Measurements from ENCODE around the gene STEAP4. TPM values are rescaled to one million over a fixed set of nuclear protein-coding genes. Genes with fewer than 3 reads are reported as not detected.

STEAP4 gene
- total RNA-seq, 2 experiments from 2014 or later, result not detected

- no peak for ATAC-seq (ENCODE audit: poor library complexity)
- Mint-ChIP-seq H3K4me1 (ENCODE audit: low read depth) (no peaks in the 10 kb centered on the region), H3K9me3 (no peaks in the 10 kb centered on the region), H3K27ac (no peak overlapping the region), H3K4me3 (no peak overlapping the region), H3K36me3 (ENCODE audit: low read depth) (no peaks in the 10 kb centered on the region), H3K27me3 (peaks cover 4% of the 10 kb centered on the region)
- Histone ChIP-seq H3K36me3 (ENCODE audit: insufficient read depth, low read length) (no peaks in the 10 kb centered on the region), H3K9me3 (ENCODE audit: control insufficient read depth in 1 of 2, insufficient read depth in 1 of 2, low read length in 2 of 2) (peaks cover 0 to 8% of the 10 kb centered on the region in 2 experiments), H3K4me3 (ENCODE audit: low read length) (no peak overlapping the region), H3K27me3 (ENCODE audit: control insufficient read depth in 1 of 2, insufficient read depth in 2 of 2, low read length in 2 of 2) (no peaks in the 10 kb centered on the region), H3K27ac (ENCODE audit: low read depth in 1 of 2, low read length in 2 of 2) (no peak overlapping the region), H3K4me1 (ENCODE audit: insufficient read depth, low read length) (no peaks in the 10 kb centered on the region)
- ChIA-PET CTCF (no interaction called here), POLR2A (no interaction called here)
- DNase-seq, result no peak
- intact Hi-C loops (cut with DNase I, micrococcal nuclease), result no loop called here
- TF ChIP-seq CTCF (IDR thresholded peaks at IDR 0.05), result no peak
These were observed 23.1 kb upstream of the STEAP4 start for GRCh38 chr7:88329532-88330463.

GRCh38 chr7:88328787-88329186, 22.1 kb upstream of the STEAP4 start:
- Mint-ChIP-seq H3K9me3 (no peaks in the 10 kb centered on the region), H3K27ac (no peak overlapping the region), H3K4me3 (no peak overlapping the region), H3K27me3 (peaks cover 4% of the 10 kb centered on the region), H3K36me3 (ENCODE audit: low read depth) (no peaks in the 10 kb centered on the region), H3K4me1 (ENCODE audit: low read depth) (no peaks in the 10 kb centered on the region)
- no peaks in the 10 kb centered on the region for H3K36me3 ChIP-seq (ENCODE audit: insufficient read depth, low read length)
- peak in 2 of 14 experiments; percentile 24 to 31 for DNase-seq
- no peak overlapping the region for H3K4me3 ChIP-seq (ENCODE audit: low read length)
- no peaks in the 10 kb centered on the region for H3K27me3 ChIP-seq (ENCODE audit: control insufficient read depth in 1 of 2, insufficient read depth in 2 of 2, low read length in 2 of 2)
- ChIA-PET CTCF (no interaction called here), POLR2A (no interaction called here)
- no peak for TF ChIP-seq CTCF (IDR thresholded peaks at IDR 0.05)
- H3K9me3 ChIP-seq (ENCODE audit: control insufficient read depth in 1 of 2, insufficient read depth in 1 of 2, low read length in 2 of 2), result peaks cover 0 to 8% of the 10 kb centered on the region in 2 experiments
- intact Hi-C loops (cut with DNase I, micrococcal nuclease), result no loop called here
- H3K27ac ChIP-seq (ENCODE audit: low read depth in 1 of 2, low read length in 2 of 2), result no peak overlapping the region
- no peaks in the 10 kb centered on the region for H3K4me1 ChIP-seq (ENCODE audit: insufficient read depth, low read length)
- no peak for ATAC-seq (ENCODE audit: poor library complexity)

- Histone ChIP-seq H3K27ac (ENCODE audit: low read depth in 1 of 2, low read length in 2 of 2) (no peak overlapping the region), H3K9me3 (ENCODE audit: control insufficient read depth in 1 of 2, insufficient read depth in 1 of 2, low read length in 2 of 2) (no peaks in the 10 kb centered on the region), H3K4me3 (ENCODE audit: low read length) (no peak overlapping the region), H3K27me3 (ENCODE audit: control insufficient read depth in 1 of 2, insufficient read depth in 2 of 2, low read length in 2 of 2) (no peaks in the 10 kb centered on the region), H3K4me1 (ENCODE audit: insufficient read depth, low read length) (no peaks in the 10 kb centered on the region), H3K36me3 (ENCODE audit: insufficient read depth, low read length) (no peaks in the 10 kb centered on the region)
- H3K27ac Mint-ChIP-seq, result no peak overlapping the region
- no peaks in the 10 kb centered on the region for H3K4me1 Mint-ChIP-seq (ENCODE audit: low read depth)
- H3K4me3 Mint-ChIP-seq, result no peak overlapping the region
- no peaks in the 10 kb centered on the region for H3K36me3 Mint-ChIP-seq (ENCODE audit: low read depth)
- peaks cover 4% of the 10 kb centered on the region for H3K27me3 Mint-ChIP-seq
- ChIA-PET CTCF (no interaction called here), POLR2A (no interaction called here)
- DNase-seq, result no peak
- no peak for ATAC-seq (ENCODE audit: poor library complexity)
- intact Hi-C loops (cut with DNase I, micrococcal nuclease), result no loop called here
- H3K9me3 Mint-ChIP-seq, result no peaks in the 10 kb centered on the region
- TF ChIP-seq CTCF (IDR thresholded peaks at IDR 0.05), result no peak
These were observed 18.0 kb upstream of the STEAP4 start for GRCh38 chr7:88324699-88325098.
